Measurements from ENCODE around the gene PCSK1N.
A peak's percentile ranks its signal among the peaks of the same experiment; 100 is the strongest.
"Not testable (repeated sequence)": the region's sequence is repeated elsewhere in the genome, so short reads cannot be mapped to it uniquely, and the experiment has no call there.

The PCSK1N gene, protein sequence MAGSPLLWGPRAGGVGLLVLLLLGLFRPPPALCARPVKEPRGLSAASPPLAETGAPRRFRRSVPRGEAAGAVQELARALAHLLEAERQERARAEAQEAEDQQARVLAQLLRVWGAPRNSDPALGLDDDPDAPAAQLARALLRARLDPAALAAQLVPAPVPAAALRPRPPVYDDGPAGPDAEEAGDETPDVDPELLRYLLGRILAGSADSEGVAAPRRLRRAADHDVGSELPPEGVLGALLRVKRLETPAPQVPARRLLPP

GRCh38 chrX:48835524-48836329 lies at the start of gene PCSK1N:
PCSK1N (minus strand) TSS chrX:48835610; CDS start chrX:48835532, 78 bp downstream.
- DNase-seq (ENCODE audit: low read depth in 3 of 3, low spot score in 1 of 3) = peak in 1 of 3 donors; percentile 6

DNA sequence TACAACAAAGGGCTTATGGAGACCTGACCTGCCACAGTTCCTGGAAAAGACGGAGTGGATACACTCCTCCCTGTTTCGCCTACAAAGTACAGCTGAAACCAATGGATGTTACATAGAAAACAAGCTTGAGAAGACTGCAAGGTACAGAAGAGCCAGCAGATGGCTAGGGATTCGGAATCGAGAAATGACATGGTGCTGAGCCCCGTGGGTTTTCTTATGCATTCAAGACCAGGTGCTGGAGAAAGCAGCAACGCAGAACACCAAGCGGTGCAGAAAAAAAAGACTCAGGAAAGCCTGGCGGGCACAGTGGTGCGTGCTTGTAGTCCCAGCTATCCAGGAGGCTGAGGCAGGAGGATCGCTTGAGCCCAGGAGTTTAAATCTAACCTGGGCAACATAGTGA lies 48.3 kb upstream of the PCSK1N start:
- no peak for DNase-seq (ENCODE audit: low read depth in 3 of 3, low spot score in 1 of 3)

DNA sequence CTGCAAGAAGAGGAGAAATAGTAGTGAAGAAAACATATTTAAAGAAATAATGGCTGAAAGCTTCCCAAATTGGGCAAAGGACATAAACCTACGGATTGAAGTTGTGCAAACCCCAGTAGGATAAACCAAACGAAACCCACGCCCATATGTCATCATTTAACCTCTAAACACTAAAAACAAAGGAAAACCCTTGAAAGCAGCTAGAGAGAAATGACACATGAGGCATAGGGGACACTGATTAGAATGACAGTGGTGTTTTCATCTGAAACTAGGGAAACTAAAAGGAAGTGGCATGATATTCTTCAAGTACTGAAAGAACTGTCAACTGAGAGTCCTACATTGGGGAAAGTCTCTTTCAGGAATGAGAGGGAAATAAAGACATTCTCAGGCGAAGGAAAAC lies 41.5 kb upstream of the PCSK1N start:
- not testable (repeated sequence) for DNase-seq (ENCODE audit: low read depth in 3 of 3, low spot score in 1 of 3)

GRCh38 chrX:48872017-48872416 lies 36.6 kb upstream of the PCSK1N start:
- not testable (repeated sequence) for DNase-seq (ENCODE audit: low read depth in 3 of 3, low spot score in 1 of 3)

DNA sequence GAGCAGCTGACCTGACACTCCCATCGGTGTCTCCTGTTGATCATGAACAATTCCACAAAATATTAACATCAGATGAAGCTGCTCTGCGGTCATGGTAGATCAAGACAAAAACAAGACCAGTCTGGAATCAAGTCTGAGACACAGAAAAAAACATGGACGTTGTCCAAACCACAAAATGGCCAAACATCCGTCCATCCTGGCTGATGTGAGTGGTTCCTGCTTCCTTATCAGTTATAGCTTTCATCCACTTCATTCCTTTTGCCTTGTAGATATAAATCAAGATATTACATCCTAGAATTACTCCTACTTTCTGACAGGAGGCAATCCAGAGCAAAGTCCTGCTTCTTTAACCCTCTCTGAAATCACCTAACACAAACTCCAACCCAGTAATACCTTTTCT lies 28.8 kb upstream of the PCSK1N start:
- DNase-seq (ENCODE audit: low read depth in 3 of 3, low spot score in 1 of 3) = no peak

DNA sequence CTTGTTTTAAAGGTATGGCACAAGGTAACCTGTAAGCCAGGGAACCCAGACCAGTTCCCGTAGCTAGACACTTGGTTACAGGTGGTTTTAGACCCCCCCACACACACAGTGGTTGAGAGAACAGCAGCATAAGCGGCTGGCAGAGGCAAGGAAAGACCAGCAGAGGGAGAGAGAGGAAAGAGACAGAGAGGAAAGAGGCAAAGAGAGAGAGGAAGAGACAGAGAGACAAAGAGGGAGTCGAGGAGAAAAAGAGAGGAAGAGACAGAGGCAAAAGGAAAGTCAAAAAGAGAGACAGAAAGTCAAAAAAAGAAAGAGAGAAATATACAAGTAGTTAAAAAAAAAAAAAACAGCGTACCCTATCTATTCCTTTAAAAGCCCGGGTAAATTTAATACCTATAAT lies 19.5 kb upstream of the PCSK1N start:
- DNase-seq (ENCODE audit: low read depth in 3 of 3, low spot score in 1 of 3) = no peak

DNA sequence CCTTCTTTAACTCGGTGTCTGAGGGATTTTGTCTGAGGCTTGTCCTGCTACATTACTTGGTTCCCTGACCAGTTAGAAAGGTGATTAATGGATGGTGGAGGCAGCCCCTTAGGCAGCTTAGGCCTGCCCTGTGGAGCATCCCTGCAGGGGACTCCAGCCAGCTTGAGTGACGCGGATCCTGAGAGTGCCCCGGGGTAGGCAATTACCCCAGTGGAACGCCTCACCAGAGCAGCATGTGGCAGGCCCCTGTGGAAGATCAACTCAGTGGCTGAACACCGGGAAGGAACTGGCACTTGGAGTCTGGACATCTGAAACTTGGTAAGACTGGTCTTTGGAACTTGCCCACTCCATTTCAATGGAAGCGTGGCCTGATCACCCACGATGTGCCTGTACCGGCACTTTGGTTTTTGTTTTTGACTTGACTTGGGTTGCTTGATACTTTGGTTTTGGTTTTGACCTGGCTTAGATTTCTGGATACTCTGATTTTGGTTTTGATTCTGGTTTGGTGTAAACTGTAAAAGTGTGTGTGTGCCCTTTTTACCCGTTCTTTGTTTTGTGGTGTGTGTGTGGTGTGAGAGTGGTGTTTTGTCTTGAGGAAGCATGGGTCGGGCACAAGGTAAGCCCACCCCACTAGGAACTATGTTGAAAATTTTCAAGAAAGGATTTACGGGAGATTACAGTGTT lies 18.9 kb upstream of the PCSK1N start:
- not testable (repeated sequence) for DNase-seq (ENCODE audit: low read depth in 3 of 3, low spot score in 1 of 3)

DNA sequence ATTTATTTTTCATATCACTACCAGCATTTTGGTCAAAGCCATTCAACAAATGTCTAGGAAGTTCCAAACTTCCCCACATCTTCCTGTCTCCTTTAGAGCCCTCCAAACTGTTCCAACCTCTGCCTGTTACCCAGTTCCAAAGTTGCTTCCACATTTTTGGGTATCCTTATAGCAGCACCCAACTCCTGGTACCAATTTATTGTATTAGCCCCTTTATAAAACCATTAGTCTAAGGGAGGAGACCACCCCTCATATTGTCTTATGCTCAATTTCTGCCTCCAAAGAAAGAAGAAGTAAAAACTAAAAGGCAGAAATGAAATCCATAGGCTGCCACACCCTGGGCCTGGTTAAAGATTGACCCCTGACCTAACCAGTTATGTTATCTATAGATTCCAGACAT lies 18.1 kb upstream of the PCSK1N start:
- DNase-seq (ENCODE audit: low read depth in 3 of 3, low spot score in 1 of 3) = not testable (repeated sequence)

- DNase-seq (ENCODE audit: low read depth in 3 of 3, low spot score in 1 of 3) = no peak
These were observed 17.4 kb upstream of the PCSK1N start for GRCh38 chrX:48852857-48853256.

- no peak for DNase-seq (ENCODE audit: low read depth in 3 of 3, low spot score in 1 of 3)
These were observed 13.4 kb upstream of the PCSK1N start for GRCh38 chrX:48848847-48849246.

GRCh38 chrX:48839686-48840085 lies 4.3 kb upstream of the PCSK1N start:
- DNase-seq (ENCODE audit: low read depth in 3 of 3, low spot score in 1 of 3) = no peak

- DNase-seq (ENCODE audit: low read depth in 3 of 3, low spot score in 1 of 3) = no peak
These were observed 1.1 kb downstream of the PCSK1N start for GRCh38 chrX:48834383-48834709.

GRCh38 chrX:48833542-48834138 lies 1.8 kb downstream of the PCSK1N start:
- DNase-seq (ENCODE audit: low read depth in 3 of 3, low spot score in 1 of 3) = no peak

DNA sequence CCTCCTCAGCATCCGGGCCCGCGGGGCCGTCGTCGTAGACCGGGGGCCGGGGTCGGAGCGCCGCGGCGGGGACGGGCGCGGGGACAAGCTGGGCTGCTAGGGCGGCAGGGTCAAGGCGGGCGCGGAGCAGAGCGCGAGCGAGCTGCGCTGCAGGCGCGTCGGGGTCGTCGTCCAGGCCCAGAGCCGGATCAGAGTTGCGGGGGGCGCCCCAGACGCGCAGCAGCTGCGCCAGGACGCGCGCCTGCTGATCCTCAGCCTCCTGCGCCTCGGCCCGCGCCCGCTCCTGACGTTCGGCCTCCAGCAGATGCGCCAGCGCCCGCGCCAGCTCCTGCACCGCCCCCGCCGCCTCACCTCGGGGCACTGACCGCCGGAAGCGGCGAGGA lies 3.5 kb downstream of the PCSK1N start:
- DNase-seq (ENCODE audit: low read depth in 3 of 3, low spot score in 1 of 3) = no peak

DNA sequence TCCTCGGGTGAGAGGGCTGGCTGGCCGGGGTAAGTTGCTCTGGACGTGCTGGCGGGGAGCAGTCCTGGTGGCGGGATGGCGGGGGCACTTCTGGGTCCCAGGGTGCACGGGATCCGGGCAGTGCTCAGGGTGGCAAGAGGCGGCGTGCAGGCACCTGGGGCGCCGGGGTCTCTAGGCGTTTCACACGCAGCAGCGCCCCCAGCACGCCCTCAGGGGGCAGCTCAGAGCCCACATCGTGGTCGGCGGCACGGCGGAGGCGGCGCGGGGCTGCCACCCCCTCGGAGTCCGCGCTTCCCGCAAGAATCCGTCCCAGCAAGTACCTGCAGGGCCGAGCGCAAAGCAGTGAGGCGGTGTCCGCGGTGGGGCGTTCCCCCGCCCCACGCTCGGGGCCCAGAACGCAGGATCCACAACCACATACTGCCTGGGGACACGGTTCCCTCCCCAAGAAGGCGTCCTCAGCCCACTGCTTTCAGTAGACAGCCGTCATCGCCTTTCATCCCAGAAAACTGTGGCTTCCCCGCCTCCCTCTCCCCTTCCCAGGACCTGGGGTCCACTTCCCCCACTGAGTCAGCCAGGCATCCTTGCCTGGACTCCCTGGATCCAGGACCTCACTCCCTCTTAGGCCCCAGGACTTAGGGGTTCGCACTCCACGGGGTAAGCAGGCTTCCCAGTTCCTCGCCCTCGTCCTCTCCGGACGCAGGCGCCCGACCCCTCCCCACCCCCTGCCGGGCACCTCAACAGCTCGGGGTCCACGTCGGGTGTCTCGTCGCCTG lies 4.1 kb downstream of the PCSK1N start:
- no peak for DNase-seq (ENCODE audit: low read depth in 3 of 3, low spot score in 1 of 3)

GRCh38 chrX:48829016-48829735 lies 6.2 kb downstream of the PCSK1N start:
- DNase-seq (ENCODE audit: low read depth in 3 of 3, low spot score in 1 of 3) = no peak

- DNase-seq (ENCODE audit: low read depth in 3 of 3, low spot score in 1 of 3) = no peak
These were observed 7.8 kb downstream of the PCSK1N start for GRCh38 chrX:48827654-48827968.

DNA sequence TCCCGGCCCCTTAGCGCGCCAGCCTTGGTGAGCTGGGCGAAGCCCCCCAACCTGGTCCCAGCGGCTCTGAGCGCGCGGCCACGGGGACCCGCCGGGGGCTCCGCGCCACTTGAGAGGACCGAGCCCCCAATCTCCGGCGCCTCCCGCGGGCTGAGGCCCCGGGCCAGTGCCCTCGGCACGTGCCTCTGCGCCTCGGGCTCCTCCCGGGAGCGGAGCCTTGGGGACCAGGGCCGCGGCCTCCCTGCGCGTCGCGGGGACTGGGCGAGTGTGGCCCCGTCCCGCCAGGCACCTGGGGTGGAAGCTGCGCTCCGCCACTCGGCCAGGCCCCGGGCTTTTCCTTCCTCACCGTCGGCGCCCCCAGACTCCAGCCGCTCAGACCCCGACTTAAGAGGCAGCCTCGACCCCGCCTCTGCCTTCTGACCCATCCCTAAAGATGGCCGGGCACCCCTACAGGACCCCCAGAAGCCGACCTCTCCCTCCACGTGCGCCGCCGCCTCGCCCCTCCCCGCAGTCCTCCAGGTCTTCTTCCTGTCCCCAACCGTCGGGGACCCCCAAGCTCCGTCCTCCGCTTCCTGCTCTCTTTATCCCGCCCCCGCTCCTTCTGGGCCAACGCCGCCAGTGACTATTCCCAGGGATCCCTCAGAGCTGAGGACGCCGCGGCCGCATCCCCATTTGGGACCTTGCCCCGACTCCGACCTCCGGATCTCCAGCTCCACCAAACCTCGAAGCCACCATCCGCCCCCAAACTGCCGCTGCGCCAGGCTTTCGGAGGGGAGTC lies 8.3 kb downstream of the PCSK1N start:
- DNase-seq (ENCODE audit: low read depth in 3 of 3, low spot score in 1 of 3) = no peak

DNA sequence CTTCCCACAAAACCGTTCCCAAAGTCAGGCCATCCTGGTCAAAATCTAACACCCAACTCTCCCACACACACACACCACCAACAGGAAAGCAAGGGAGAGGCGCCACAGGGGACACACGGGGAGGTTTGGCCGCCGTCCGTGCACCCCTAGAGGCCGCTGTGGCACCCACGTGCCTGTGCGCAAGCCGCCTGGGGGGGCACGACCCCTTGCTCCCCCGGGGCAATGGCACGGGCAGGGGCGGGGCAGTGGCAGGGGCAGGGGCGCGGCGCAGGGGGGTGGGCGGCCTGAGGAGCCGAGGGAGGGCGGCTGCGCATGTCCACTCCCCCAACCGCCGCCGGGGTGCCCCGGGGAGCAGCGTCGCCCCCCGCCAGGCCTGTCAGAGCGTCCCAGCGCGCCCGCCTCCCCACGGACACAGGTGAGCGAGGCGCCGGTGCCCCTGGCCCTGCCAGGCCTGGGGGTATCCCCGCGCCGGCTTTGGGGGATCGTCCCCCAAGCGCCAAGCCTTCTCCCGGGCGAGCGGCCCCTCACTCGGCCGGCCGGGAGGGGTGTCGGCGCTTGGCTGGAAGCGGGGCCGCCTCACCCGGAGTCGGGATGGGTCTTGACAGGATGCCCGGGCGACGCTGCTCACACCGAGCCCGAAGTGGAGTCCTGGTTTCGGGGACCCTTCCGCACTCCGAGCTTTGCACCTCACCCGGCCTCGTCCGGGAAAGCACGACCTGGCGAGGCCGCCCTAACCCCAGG lies 9.1 kb downstream of the PCSK1N start, which contains the start of gene ERAS:
ERAS (plus strand) TSS at position 379 of the 741 bp plus-strand sequence. CDS start 2,611 bp downstream, outside the sequence.
- DNase-seq (ENCODE audit: low read depth in 3 of 3, low spot score in 1 of 3) = no peak

Data from stimulated activated CD4-positive, alpha-beta T cell treated with anti-CD3 and anti-CD28 coated beads, TNF-alpha, amount 100 ng/mL, for 1 hour (primary cell).